Measurements from ENCODE around the gene FYCO1. TPM values are rescaled to one million over a fixed set of nuclear protein-coding genes. Genes with fewer than 3 reads are reported as not detected.

Gene FYCO1
- total and polyA plus RNA-seq, 2 experiments from 2014 or later = 7.5 to 23.0 TPM

- Histone ChIP-seq H2AFZ (no peak overlapping the region), H3K4me2 (no peak overlapping the region), H3K27me3 (no peaks in the 10 kb centered on the region), H3K9me3 (ENCODE audit: low read depth) (no peaks in the 10 kb centered on the region), H3K27ac (no peak overlapping the region), H3K4me3 (no peak overlapping the region), H4K20me1 (ENCODE audit: insufficient read depth, poor library complexity, severe bottlenecking) (no peaks in the 10 kb centered on the region), H3K79me2 (no peaks in the 10 kb centered on the region), H3K36me3 (replicated peaks; ENCODE audit: insufficient read depth, low read depth) (peaks cover 3% of the 10 kb centered on the region), H3K9me2 (replicated peaks; ENCODE audit: insufficient read depth) (no peaks in the 10 kb centered on the region), H3K4me1 (ENCODE audit: insufficient read depth) (peaks cover 7% of the 10 kb centered on the region)
- no peak for TF ChIP-seq CTCF (IDR thresholded peaks at IDR 0.05; ENCODE audit: poor library complexity)
- TF ChIP-seq EZH2phosphoT487 (IDR thresholded peaks at IDR 0.05; ENCODE audit: low read depth, severe bottlenecking, unreplicated experiment) = no peak
- no peak for TF ChIP-seq EZH2 (IDR thresholded peaks at IDR 0.05; ENCODE audit: borderline replicate concordance)
- 94% methylated on average over 4 of the region's 4 CpGs for WGBS (ENCODE audit: low lambda C conversion rate, missing lambda C conversion rate)
- DNase-seq (ENCODE audit: low spot score) = no peak
Observed at GRCh38 chr3:45949432-45949831, 46.2 kb downstream of the FYCO1 start.

GRCh38 chr3:45948881-45949280, 46.7 kb downstream of the FYCO1 start:
- H3K4me2 ChIP-seq = no peak overlapping the region

GRCh38 chr3:45948311-45948781, 47.3 kb downstream of the FYCO1 start:
- Histone ChIP-seq H3K36me3 (replicated peaks; ENCODE audit: insufficient read depth, low read depth) (peaks cover 3% of the 10 kb centered on the region), H3K27me3 (no peaks in the 10 kb centered on the region), H3K4me2 (no peak overlapping the region), H3K4me3 (no peak overlapping the region), H3K4me1 (ENCODE audit: insufficient read depth) (peaks cover 14% of the 10 kb centered on the region), H2AFZ (no peak overlapping the region), H3K27ac (peak overlapping the region; percentile 27), H3K9me3 (ENCODE audit: low read depth) (no peaks in the 10 kb centered on the region), H4K20me1 (ENCODE audit: insufficient read depth, poor library complexity, severe bottlenecking) (no peaks in the 10 kb centered on the region), H3K79me2 (no peaks in the 10 kb centered on the region), H3K9me2 (replicated peaks; ENCODE audit: insufficient read depth) (no peaks in the 10 kb centered on the region)
- DNase-seq (ENCODE audit: low spot score) = no peak
- WGBS (ENCODE audit: low lambda C conversion rate, missing lambda C conversion rate) = 67% methylated on average over 6 of the region's 6 CpGs
- no peak for TF ChIP-seq EZH2 (IDR thresholded peaks at IDR 0.05; ENCODE audit: borderline replicate concordance)
- no peak for TF ChIP-seq CTCF (IDR thresholded peaks at IDR 0.05; ENCODE audit: poor library complexity)
- TF ChIP-seq EZH2phosphoT487 (IDR thresholded peaks at IDR 0.05; ENCODE audit: low read depth, severe bottlenecking, unreplicated experiment) = no peak

More at GRCh38 chr3:45948881-45949280, 46.7 kb downstream of the FYCO1 start:
- H3K4me3 ChIP-seq = no peak overlapping the region
- peak overlapping the region; percentile 27 for H3K27ac ChIP-seq
- peaks cover 8% of the 10 kb centered on the region for H3K4me1 ChIP-seq (ENCODE audit: insufficient read depth)
- no peak for DNase-seq (ENCODE audit: low spot score)
- H3K9me3 ChIP-seq (ENCODE audit: low read depth) = no peaks in the 10 kb centered on the region
- 95% methylated on average over 6 of the region's 6 CpGs for WGBS (ENCODE audit: low lambda C conversion rate, missing lambda C conversion rate)
- H3K9me2 ChIP-seq (replicated peaks; ENCODE audit: insufficient read depth) = no peaks in the 10 kb centered on the region
- H3K36me3 ChIP-seq (replicated peaks; ENCODE audit: insufficient read depth, low read depth) = peaks cover 3% of the 10 kb centered on the region
- H3K27me3 ChIP-seq = no peaks in the 10 kb centered on the region
- H4K20me1 ChIP-seq (ENCODE audit: insufficient read depth, poor library complexity, severe bottlenecking) = no peaks in the 10 kb centered on the region
- no peaks in the 10 kb centered on the region for H3K79me2 ChIP-seq
- no peak overlapping the region for H2AFZ ChIP-seq
- TF ChIP-seq EZH2 (IDR thresholded peaks at IDR 0.05; ENCODE audit: borderline replicate concordance) (no peak), EZH2phosphoT487 (IDR thresholded peaks at IDR 0.05; ENCODE audit: low read depth, severe bottlenecking, unreplicated experiment) (no peak), CTCF (IDR thresholded peaks at IDR 0.05; ENCODE audit: poor library complexity) (no peak)

Measured in hepatocyte (in vitro differentiated cells).